Testis (tissue), 2 donors: ENCODE results near the gene ZNF532.

Experiments used
- CTCF ChIP-seq, 3 experiments: fragments of 450-650 bp in 2 of 3; fragments of 200-600 bp in 1 of 3; sonication (generic) in 1 of 3; IDR thresholded peaks; one replicate each; pipeline ENCODE4 v1.5.1; 2016 to 2019; ENCODE audit warnings: antibody characterized with exemption in 3 of 3, mild to moderate bottlenecking in 2 of 3, moderate library complexity in 1 of 3
- POLR2A ChIP-seq: fragments of 450-650 bp; IDR thresholded peaks from one replicate; pipeline ENCODE4 v1.6.1; 2017; ENCODE audit warnings: antibody characterized with exemption, mild to moderate bottlenecking, moderate library complexity

GRCh38 chr18:58827428-58827827 is 37.2 kb upstream of the ZNF532 start:
- TF ChIP-seq POLR2A, result no peak
- no peak for TF ChIP-seq CTCF (IDR thresholded peaks at IDR 0.05)
